Fibroblast of lung (primary cell): ENCODE results near the gene ZNF470. TPM values are rescaled to one million over a fixed set of nuclear protein-coding genes. Genes with fewer than 3 reads are reported as not detected.

Experiments used
- DNase-seq, 2 donors: peaks; one replicate each; pipeline versions ENCODE4 v3.0.0 to v3.0.0-alpha.2; 2010; ENCODE audit warnings: low read depth in 2 of 2
- H2AFZ ChIP-seq: 2 replicates; pipeline ENCODE4 v1.5.1; 2012; ENCODE audit warnings: low read length, control low read depth, inconsistent platforms
- H3K27ac ChIP-seq: 2 replicates; pipeline ENCODE4 v1.5.1; 2011; ENCODE audit warnings: low read length, control low read depth; ENCODE audit not compliant: insufficient read depth
- H3K27me3 ChIP-seq: 2 replicates; pipeline ENCODE4 v1.5.1; 2011; ENCODE audit warnings: mild to moderate bottlenecking, low read length; ENCODE audit not compliant: control insufficient read depth, insufficient read depth
- H3K36me3 ChIP-seq: 2 replicates; pipeline ENCODE4 v1.5.1; 2011; ENCODE audit warnings: low read length; ENCODE audit not compliant: control insufficient read depth, insufficient read depth
- H3K4me1 ChIP-seq: 2 replicates; pipeline ENCODE4 v1.5.1; 2011; ENCODE audit warnings: low read length; ENCODE audit not compliant: control insufficient read depth, insufficient read depth; ENCODE audit errors: extremely low read depth
- H3K4me2 ChIP-seq: 2 replicates; pipeline ENCODE4 v1.5.1; 2011; ENCODE audit warnings: low read length, control low read depth; ENCODE audit not compliant: insufficient read depth; ENCODE audit errors: extremely low read depth
- H3K4me3 ChIP-seq, 4 experiments: fragments of 200-600 bp in 1 of 4; sonication (generic) in 1 of 4; replicated peaks in 1 of 4; 2 replicates each; pipeline ENCODE4 v1.5.1; 2011 to 2016; ENCODE audit warnings: low read length in 4 of 4, low read depth in 3 of 4, mild to moderate bottlenecking in 3 of 4, control low read depth in 2 of 4, inconsistent platforms in 1 of 4, mixed read lengths in 1 of 4; ENCODE audit not compliant: insufficient read depth in 1 of 4; ENCODE audit errors: control extremely low read depth in 1 of 4
- H3K79me2 ChIP-seq: 2 replicates; pipeline ENCODE4 v1.5.1; 2012; ENCODE audit warnings: mild to moderate bottlenecking, low read length, inconsistent platforms; ENCODE audit not compliant: control insufficient read depth, insufficient read depth
- H3K9ac ChIP-seq: 2 replicates; pipeline ENCODE4 v1.5.1; 2011; ENCODE audit warnings: mild to moderate bottlenecking, low read length, control low read depth; ENCODE audit not compliant: insufficient read depth
- H3K9me3 ChIP-seq: 2 replicates; pipeline ENCODE4 v1.5.1; 2012; ENCODE audit warnings: low read depth, low read length; ENCODE audit not compliant: control insufficient read depth, insufficient read depth
- H4K20me1 ChIP-seq: 2 replicates; pipeline ENCODE4 v1.5.1; 2011; ENCODE audit warnings: low read length; ENCODE audit not compliant: control insufficient read depth, insufficient read depth; ENCODE audit errors: extremely low read depth
- CTCF ChIP-seq, 2 donors: IDR thresholded peaks in 1 of 2; conservative IDR thresholded peaks in 1 of 2; 1 replicate in 1 of 2; 2 replicates in 1 of 2; pipeline ENCODE4 v1.5.1; 2011 to 2012; ENCODE audit warnings: low read length in 2 of 2, control low read depth in 1 of 2, inconsistent platforms in 1 of 2, low read depth in 1 of 2, mild to moderate bottlenecking in 1 of 2
- EZH2 ChIP-seq: IDR thresholded peaks from 2 replicates; pipeline ENCODE4 v1.5.1; 2012; ENCODE audit warnings: low read length, control low read depth, mild to moderate bottlenecking; ENCODE audit errors: missing control alignments
- polyA plus RNA-seq, 2 donors: library from polyadenylated mRNA; depleted of rRNA in 1 of 2; stranded (reverse) in 1 of 2; unstranded in 1 of 2; fragments of >200 nt; gene quantifications; 2 replicates each; pipeline ENCODE4 v1.2.1, GENCODE V29; 2011 to 2012; ENCODE audit warnings: missing spikeins in 1 of 2
- total RNA-seq: library from RNA; depleted of rRNA; stranded (reverse); fragments of >200 nt; gene quantifications from 2 replicates; pipeline ENCODE4 v1.2.1, GENCODE V29; 2014

ZNF470 gene
- total and polyA plus RNA-seq, 2 donors (not counting 1 experiment from before 2014, with no cell fraction given), result 3.0 to 7.3 TPM

GRCh38 chr19:56613639-56614038, 46.4 kb downstream of the ZNF470 start:
- Histone ChIP-seq H3K79me2 (no peaks in the 10 kb centered on the region), H3K27me3 (no peaks in the 10 kb centered on the region), H3K36me3 (no peaks in the 10 kb centered on the region), H3K4me1 (no peaks in the 10 kb centered on the region), H3K27ac (no peak overlapping the region), H3K9me3 (no peaks in the 10 kb centered on the region), H4K20me1 (no peaks in the 10 kb centered on the region), H2AFZ (no peak overlapping the region), H3K4me2 (no peak overlapping the region), H3K9ac (no peak overlapping the region), H3K4me3 (no peak overlapping the region)
- no peak for DNase-seq
- TF ChIP-seq EZH2 (no peak), CTCF (conservative IDR thresholded peaks at IDR 0.05 in 1 of 2, IDR thresholded peaks at IDR 0.05 in 1 of 2; ENCODE audit: low read depth in 1 of 2, low read length in 2 of 2) (no peak)

- H3K36me3 ChIP-seq, result peaks cover 6% of the 10 kb centered on the region
- no peaks in the 10 kb centered on the region for H3K9me3 ChIP-seq
- TF ChIP-seq EZH2 (no peak), CTCF (conservative IDR thresholded peaks at IDR 0.05 in 1 of 2, IDR thresholded peaks at IDR 0.05 in 1 of 2; ENCODE audit: low read depth in 1 of 2, low read length in 2 of 2) (no peak)
- no peaks in the 10 kb centered on the region for H3K4me1 ChIP-seq
- H3K27me3 ChIP-seq, result no peaks in the 10 kb centered on the region
- H3K4me2 ChIP-seq, result no peak overlapping the region
- no peaks in the 10 kb centered on the region for H3K79me2 ChIP-seq
- H3K4me3 ChIP-seq, result no peak overlapping the region
- no peak overlapping the region for H3K27ac ChIP-seq
- no peak for DNase-seq
- H4K20me1 ChIP-seq, result no peaks in the 10 kb centered on the region
- no peak overlapping the region for H3K9ac ChIP-seq
- H2AFZ ChIP-seq, result no peak overlapping the region
These were observed 50.3 kb downstream of the ZNF470 start for GRCh38 chr19:56617531-56617930.

GRCh38 chr19:56619121-56619520, 51.9 kb downstream of the ZNF470 start:
- H3K9ac ChIP-seq, result no peak overlapping the region
- H4K20me1 ChIP-seq, result no peaks in the 10 kb centered on the region
- no peaks in the 10 kb centered on the region for H3K79me2 ChIP-seq
- H3K4me1 ChIP-seq, result no peaks in the 10 kb centered on the region
- no peak for DNase-seq
- TF ChIP-seq CTCF (conservative IDR thresholded peaks at IDR 0.05 in 1 of 2, IDR thresholded peaks at IDR 0.05 in 1 of 2; ENCODE audit: low read depth in 1 of 2, low read length in 2 of 2), result no peak
- TF ChIP-seq EZH2, result no peak
- H2AFZ ChIP-seq, result no peak overlapping the region
- no peak overlapping the region for H3K4me3 ChIP-seq
- H3K36me3 ChIP-seq, result peaks cover 6% of the 10 kb centered on the region
- H3K27me3 ChIP-seq, result no peaks in the 10 kb centered on the region
- H3K9me3 ChIP-seq, result no peaks in the 10 kb centered on the region
- H3K27ac ChIP-seq, result no peak overlapping the region
- H3K4me2 ChIP-seq, result no peak overlapping the region
